Endothelial cell of hepatic sinusoid (primary cell): ENCODE results near the gene SEMA5A.

Experiments
- in situ Hi-C: cut with HindIII; loops from 2 replicates; pipeline ENCODE4 v1.10.0; 2017; ENCODE audit warnings: low sequenced_read_pairs

The SEMA5A gene

GRCh38 chr5:9194509-9194908, 351.4 kb downstream of the SEMA5A start:
- in situ Hi-C loops, result no loop called here

GRCh38 chr5:9192266-9192665, 353.6 kb downstream of the SEMA5A start:
- in situ Hi-C loops, result no loop called here

GRCh38 chr5:9189681-9190080, 356.2 kb downstream of the SEMA5A start:
- in situ Hi-C loops, result no loop called here

- in situ Hi-C loops, result no loop called here
These were observed 356.9 kb downstream of the SEMA5A start for GRCh38 chr5:9188956-9189355.

GRCh38 chr5:9188131-9188530, 357.7 kb downstream of the SEMA5A start:
- in situ Hi-C loops, result no loop called here

- in situ Hi-C loops, result no loop called here
These were observed 358.3 kb downstream of the SEMA5A start for GRCh38 chr5:9187614-9188013.

GRCh38 chr5:9186069-9186468, 359.8 kb downstream of the SEMA5A start:
- in situ Hi-C loops, result no loop called here

GRCh38 chr5:9183992-9184391, 361.9 kb downstream of the SEMA5A start:
- in situ Hi-C loops, result no loop called here

- in situ Hi-C loops, result no loop called here
These were observed 362.8 kb downstream of the SEMA5A start for GRCh38 chr5:9182899-9183695.

GRCh38 chr5:9176641-9177040, 369.2 kb downstream of the SEMA5A start:
- in situ Hi-C loops, result no loop called here

GRCh38 chr5:9174446-9174845, 371.4 kb downstream of the SEMA5A start:
- in situ Hi-C loops, result no loop called here

GRCh38 chr5:9173281-9174048, 372.4 kb downstream of the SEMA5A start:
- in situ Hi-C loops, result no loop called here

- in situ Hi-C loops, result no loop called here
These were observed 375.8 kb downstream of the SEMA5A start for GRCh38 chr5:9170026-9170425.

- in situ Hi-C loops, result no loop called here
These were observed 376.3 kb downstream of the SEMA5A start for GRCh38 chr5:9169557-9169902.

- in situ Hi-C loops, result no loop called here
These were observed 376.9 kb downstream of the SEMA5A start for GRCh38 chr5:9168791-9169556.

GRCh38 chr5:9166202-9167112, 379.4 kb downstream of the SEMA5A start:
- in situ Hi-C loops, result no loop called here

GRCh38 chr5:9165546-9165945, 380.3 kb downstream of the SEMA5A start:
- in situ Hi-C loops, result no loop called here

GRCh38 chr5:9160747-9161146, 385.1 kb downstream of the SEMA5A start:
- in situ Hi-C loops, result no loop called here

- in situ Hi-C loops, result no loop called here
These were observed 388.1 kb downstream of the SEMA5A start for GRCh38 chr5:9157811-9158210.

GRCh38 chr5:9157020-9157419, 388.9 kb downstream of the SEMA5A start:
- in situ Hi-C loops, result no loop called here

- in situ Hi-C loops, result no loop called here
These were observed 389.6 kb downstream of the SEMA5A start for GRCh38 chr5:9156282-9156681.
